A549 (cell line): Measurements from ENCODE around the gene IZUMO4. TPM values are rescaled to one million over a fixed set of nuclear protein-coding genes. Genes with fewer than 3 reads are reported as not detected.

Experiments used
- ATAC-seq, 2 experiments: fragments of 200-7000 bp in 1 of 2; fragments of >200 bp in 1 of 2; cut with Nextera tagmentation in 1 of 2; cut with Tn5 transposase in 1 of 2; 3 replicates each; pipeline versions ENCODE4 v1.8.0 to v1.9.1; 2018 to 2020; ENCODE audit warnings: mild to moderate bottlenecking in 1 of 2, moderate library complexity in 1 of 2
- CTCF ChIA-PET: fragments of 300-600 bp; sonication (Branson Sonifier 250); formaldehyde crosslinking; extraction: SDS; loops from one replicate; lab custom pipeline; 2021; ENCODE audit warnings: antibody characterized with exemption, inconsistent platforms; lab: Yijun Ruan, JAX
- POLR2A ChIA-PET: fragments of 350-600 bp; formaldehyde crosslinking; extraction: SDS; loops from one replicate; lab custom pipeline; 2021; ENCODE audit warnings: antibody characterized with exemption, inconsistent platforms; lab: Yijun Ruan, JAX
- DNase-seq, 2 experiments: peaks; one replicate each; pipeline versions ENCODE4 v3.0.0 to v3.0.0-alpha.2; 2011 to 2016; ENCODE audit warnings: low read depth in 1 of 2, low spot score in 1 of 2
- FAIRE-seq: peaks from 2 replicates; lab custom pipeline; 2011; peaks lifted over from hg19 to GRCh38; lab: Jason Lieb, UNC
- H3K27ac ChIP-seq, 2 experiments: fragments of >200 bp; sonication (Bioruptor Twin); formaldehyde crosslinking; 3 replicates each; pipeline ENCODE4 v1.5.1; 2016 to 2017
- H3K4me1 ChIP-seq: fragments of >200 bp; sonication (Bioruptor Twin); formaldehyde crosslinking; 3 replicates; pipeline ENCODE4 v1.6.1; 2016
- H3K4me2 ChIP-seq: fragments of >200 bp; sonication (Bioruptor Twin); formaldehyde crosslinking; 3 replicates; pipeline ENCODE4 v1.6.1; 2016
- H3K4me3 ChIP-seq: fragments of >200 bp; sonication (Bioruptor Twin); formaldehyde crosslinking; 3 replicates; pipeline ENCODE4 v1.5.1; 2016
- H3K9me3 ChIP-seq: fragments of >200 bp; sonication (Bioruptor Twin); formaldehyde crosslinking; 3 replicates; pipeline ENCODE4 v1.6.1; 2016
- CBX2 ChIP-seq: fragments of 200-600 bp; sonication (generic); IDR thresholded peaks from 2 replicates; pipeline ENCODE4 v1.6.1; 2016; ENCODE audit warnings: low read depth, mild to moderate bottlenecking, borderline replicate concordance
- CBX8 ChIP-seq: fragments of 200-600 bp; sonication (generic); IDR thresholded peaks from 2 replicates; pipeline ENCODE4 v1.6.1; 2016
- CEBPB ChIP-seq, 2 experiments: fragments of >200 bp in 1 of 2; sonication (Bioruptor Twin) in 1 of 2; formaldehyde crosslinking in 1 of 2; IDR thresholded peaks; 2 replicates each; pipeline ENCODE4 v1.6.1; 2012 to 2016
- CHD2 ChIP-seq: fragments of 150-350 bp; IDR thresholded peaks from 2 replicates; pipeline ENCODE4 v1.6.1; 2014; ENCODE audit warnings: low read length; ENCODE audit not compliant: partially characterized antibody
- EHF ChIP-seq: fragments of 250-450 bp; sonication (Bioruptor Pico); IDR thresholded peaks from 2 replicates; pipeline ENCODE4 v1.5.0; 2020; ENCODE audit warnings: mild to moderate bottlenecking
- EHMT2 ChIP-seq: fragments of 200-600 bp; sonication (generic); IDR thresholded peaks from 2 replicates; pipeline ENCODE4 v1.6.1; 2016; ENCODE audit warnings: antibody characterized with exemption, low read depth, mild to moderate bottlenecking, moderate library complexity
- EP300 ChIP-seq, 2 experiments: fragments of >200 bp; sonication (Bioruptor Twin); formaldehyde crosslinking; IDR thresholded peaks; 2 replicates in 1 of 2; 3 replicates in 1 of 2; pipeline ENCODE4 v1.6.1; 2016 to 2017
- ESRRA ChIP-seq: fragments of 150-350 bp; IDR thresholded peaks from 2 replicates; pipeline ENCODE4 v1.6.1; 2014; ENCODE audit warnings: mild to moderate bottlenecking, low read length, borderline replicate concordance
- FOSB ChIP-seq: fragments of 250-450 bp; sonication (Bioruptor Pico); IDR thresholded peaks from 2 replicates; pipeline ENCODE4 v1.5.0; 2020; ENCODE audit warnings: mild to moderate bottlenecking, moderate library complexity
- FOSL2 ChIP-seq, 2 experiments: fragments of 450-650 bp in 1 of 2; fragments of >200 bp in 1 of 2; sonication (Bioruptor Twin) in 1 of 2; formaldehyde crosslinking; IDR thresholded peaks; 2 replicates each; pipeline versions ENCODE4 v1.5.0 to v1.6.1; 2016 to 2020; ENCODE audit warnings: mild to moderate bottlenecking in 1 of 2, moderate library complexity in 1 of 2
- FOXS1 ChIP-seq: fragments of 250-450 bp; sonication (Bioruptor Pico); IDR thresholded peaks from 2 replicates; pipeline ENCODE4 v1.5.0; 2020; ENCODE audit warnings: mild to moderate bottlenecking, moderate library complexity
- HDAC2 ChIP-seq: fragments of 200-600 bp; sonication (generic); IDR thresholded peaks from 2 replicates; pipeline ENCODE4 v1.6.1; 2016
- HOXA7 ChIP-seq: fragments of 250-450 bp; sonication (Bioruptor Pico); IDR thresholded peaks from 2 replicates; pipeline ENCODE4 v1.5.0; 2020; ENCODE audit warnings: mild to moderate bottlenecking, moderate library complexity
- HOXB13 ChIP-seq: fragments of 250-450 bp; sonication (Bioruptor Pico); IDR thresholded peaks from 2 replicates; pipeline ENCODE4 v1.5.0; 2020; ENCODE audit warnings: low read depth, mild to moderate bottlenecking, moderate library complexity
- KDM1A ChIP-seq: fragments of 200-600 bp; sonication (generic); IDR thresholded peaks from 2 replicates; pipeline ENCODE4 v1.6.1; 2016; ENCODE audit warnings: low read depth, mild to moderate bottlenecking
- KDM5A ChIP-seq: fragments of 200-600 bp; sonication (generic); IDR thresholded peaks from 2 replicates; pipeline ENCODE4 v1.6.1; 2016; ENCODE audit warnings: antibody characterized with exemption, mild to moderate bottlenecking
- MAFK ChIP-seq: fragments of 450-650 bp; IDR thresholded peaks from 2 replicates; pipeline ENCODE4 v1.6.1; 2014; ENCODE audit not compliant: partially characterized antibody
- MAZ ChIP-seq: fragments of 150-350 bp; IDR thresholded peaks from 2 replicates; pipeline ENCODE4 v1.6.1; 2014; ENCODE audit warnings: antibody characterized with exemption, low read depth, low read length, borderline replicate concordance
- NFE2L2 ChIP-seq: fragments of 150-350 bp; conservative IDR thresholded peaks from 2 replicates; pipeline ENCODE4 v1.6.1; 2014; ENCODE audit warnings: low read length
- NPAS2 ChIP-seq: fragments of 250-450 bp; sonication (Bioruptor Pico); IDR thresholded peaks from 2 replicates; pipeline ENCODE4 v1.8.0; 2022; ENCODE audit warnings: mild to moderate bottlenecking, moderate library complexity, borderline replicate concordance
- PHF8 ChIP-seq: fragments of 200-600 bp; sonication (generic); IDR thresholded peaks from 2 replicates; pipeline ENCODE4 v1.6.1; 2016; ENCODE audit warnings: low read depth, mild to moderate bottlenecking, antibody characterized with exemption, moderate library complexity, borderline replicate concordance
- POLR2AphosphoS2 ChIP-seq: conservative IDR thresholded peaks from 2 replicates; pipeline ENCODE4 v1.6.1; 2012; ENCODE audit warnings: low read length, improper control_type of control experiment, inconsistent platforms
- RARB ChIP-seq: fragments of 250-450 bp; sonication (Bioruptor Pico); IDR thresholded peaks from 2 replicates; pipeline ENCODE4 v1.8.0; 2021; ENCODE audit warnings: mild to moderate bottlenecking, moderate library complexity
- RCOR1 ChIP-seq: fragments of 150-350 bp; IDR thresholded peaks from 2 replicates; pipeline ENCODE4 v1.6.1; 2014; ENCODE audit warnings: antibody characterized with exemption, low read length, low read depth
- RFX5 ChIP-seq: fragments of 450-650 bp; IDR thresholded peaks from 2 replicates; pipeline ENCODE4 v1.7.1; 2014; ENCODE audit warnings: antibody characterized with exemption, mild to moderate bottlenecking, moderate library complexity
- RNF2 ChIP-seq: fragments of 200-600 bp; sonication (generic); IDR thresholded peaks from 2 replicates; pipeline ENCODE4 v1.6.1; 2016; ENCODE audit warnings: low read depth, mild to moderate bottlenecking, antibody characterized with exemption, moderate library complexity, borderline replicate concordance
- SMC3 ChIP-seq: fragments of >200 bp; sonication (Bioruptor Twin); formaldehyde crosslinking; IDR thresholded peaks from 3 replicates; pipeline ENCODE4 v1.6.1; 2018; ENCODE audit warnings: inconsistent platforms
- SREBF2 ChIP-seq: fragments of 450-650 bp; IDR thresholded peaks from 2 replicates; pipeline ENCODE4 v1.6.1; 2014; ENCODE audit warnings: mild to moderate bottlenecking, moderate library complexity
- TP53 ChIP-seq: fragments of 250-450 bp; sonication (Bioruptor Pico); IDR thresholded peaks from 2 replicates; pipeline ENCODE4 v1.5.0; 2021; ENCODE audit warnings: mild to moderate bottlenecking, moderate library complexity
- ZNF302 ChIP-seq: fragments of 250-450 bp; sonication (Bioruptor Pico); IDR thresholded peaks from 2 replicates; pipeline ENCODE4 v1.9.0; 2021; ENCODE audit warnings: inconsistent platforms, mild to moderate bottlenecking, moderate library complexity
- ZSCAN20 ChIP-seq: fragments of 250-450 bp; sonication (Bioruptor Pico); IDR thresholded peaks from 2 replicates; pipeline ENCODE4 v1.8.0; 2022; ENCODE audit warnings: mild to moderate bottlenecking, moderate library complexity
- WGBS: methylation state at CpG from one replicate; pipeline ENCODE4 v1.1.6; 2017; ENCODE audit errors: missing lambda C conversion rate; 5-methylcytosine and 5-hydroxymethylcytosine counted together
- polyA plus RNA-seq, 4 experiments: library from polyadenylated mRNA; depleted of rRNA in 3 of 4; stranded (reverse); fragments of >200 nt; fragmentation: RNase III in 1 of 4; extraction: RNeasy Plus Mini Kit Qiagen cat#74134 plus additional on column Dnase treatment in 1 of 4; gene quantifications; 2 replicates in 3 of 4; 3 replicates in 1 of 4; pipeline ENCODE4 v1.2.3, GENCODE V29; 2011 to 2017
- TF ChIP-seq, protein P1 (sequence below): fragments of 450-650 bp; IDR thresholded peaks from 2 replicates; pipeline ENCODE4 v1.6.1; 2014; ENCODE audit warnings: antibody characterized with exemption
- TF ChIP-seq, protein P2 (sequence below): fragments of >200 bp; sonication (Bioruptor Twin); formaldehyde crosslinking; IDR thresholded peaks from 3 replicates; pipeline ENCODE4 v1.5.1; 2016
- TF ChIP-seq, protein P3 (sequence below): fragments of 150-350 bp; IDR thresholded peaks from 2 replicates; pipeline ENCODE4 v1.6.1; 2014; ENCODE audit warnings: low read depth, mild to moderate bottlenecking, low read length
- TF ChIP-seq, protein P4 (sequence below): fragments of 250-450 bp; sonication (Bioruptor Pico); IDR thresholded peaks from 2 replicates; pipeline ENCODE4 v1.5.0; 2020; ENCODE audit warnings: low read depth, mild to moderate bottlenecking, moderate library complexity
- TF ChIP-seq, protein P5 (sequence below): IDR thresholded peaks from 2 replicates; pipeline ENCODE4 v1.6.1; 2012
- TF ChIP-seq, protein P6 (sequence below): fragments of >200 bp; sonication (Bioruptor Twin); formaldehyde crosslinking; IDR thresholded peaks from 2 replicates; pipeline ENCODE4 v1.6.1; 2016

IZUMO4 gene
- polyA plus RNA-seq, 2 of the 4 experiments (the other 2 are of a cell fraction) = 0.36 to 1.0 TPM

DNA sequence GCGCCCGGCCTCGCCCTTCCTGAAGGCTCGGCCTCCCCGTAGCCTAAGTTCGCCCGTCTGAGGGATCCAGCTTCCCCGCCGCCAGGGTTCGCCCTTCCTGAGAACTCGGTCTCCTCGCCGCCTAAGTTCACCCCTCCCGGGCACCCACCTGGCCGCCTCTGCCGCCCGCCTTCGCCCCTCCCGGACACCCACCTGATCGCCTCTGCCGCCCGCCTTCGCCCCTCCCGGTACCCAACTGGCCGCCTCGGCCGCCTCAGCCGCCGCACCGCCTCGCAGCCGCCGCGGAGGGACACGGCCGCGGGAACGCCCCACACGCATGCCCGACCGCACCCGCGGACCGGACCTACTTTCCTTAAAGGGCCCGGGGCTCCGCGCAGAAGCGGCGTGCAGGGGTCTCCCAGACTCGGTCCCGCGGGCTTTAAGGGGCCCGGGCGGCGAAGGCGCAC, 658 bp upstream of the IZUMO4 start, which contains the start of gene MOB3A:
Gene MOB3A (minus strand): TSS at position 293 of the 446 bp plus-strand sequence. CDS start 17,766 bp downstream, outside the sequence.
- peaks cover 14% of the 10 kb centered on the region; the same call in 1 of the 3 replicates for H3K4me1 ChIP-seq
- ChIA-PET CTCF (interaction anchor here (1.4 to 1.5 kb wide), 2 partner anchors 9 to 16 kb away, joined by 4 to 5 read pairs; no protein-coding TSS in a partner anchor), POLR2A (interaction anchor here (0.5 kb wide), 1 partner anchor 72 kb away, joined by 3 read pairs; no protein-coding TSS in a partner anchor)
- ATAC-seq (peak; percentile 60 to 62), FAIRE-seq (no peak), DNase-seq (peak; percentile 68 to 95)
- H3K27ac ChIP-seq = peak within 1 kb of the TSS; percentile 97
- H3K9me3 ChIP-seq = no peaks in the 10 kb centered on the region
- 10% methylated on average over 2 of the region's 56 CpGs for WGBS
- H3K4me2 ChIP-seq = peak within 1 kb of the TSS; percentile 80
- H3K4me3 ChIP-seq = peak within 1 kb of the TSS; percentile 69
- TF ChIP-seq RCOR1 = no peak
- no peak for TF ChIP-seq POLR2AphosphoS2
- peak; percentile 49; the same call in 2 of the 3 replicates for TF ChIP-seq SMC3
- no peak for TF ChIP-seq CBX2
- TF ChIP-seq, protein P1, sequence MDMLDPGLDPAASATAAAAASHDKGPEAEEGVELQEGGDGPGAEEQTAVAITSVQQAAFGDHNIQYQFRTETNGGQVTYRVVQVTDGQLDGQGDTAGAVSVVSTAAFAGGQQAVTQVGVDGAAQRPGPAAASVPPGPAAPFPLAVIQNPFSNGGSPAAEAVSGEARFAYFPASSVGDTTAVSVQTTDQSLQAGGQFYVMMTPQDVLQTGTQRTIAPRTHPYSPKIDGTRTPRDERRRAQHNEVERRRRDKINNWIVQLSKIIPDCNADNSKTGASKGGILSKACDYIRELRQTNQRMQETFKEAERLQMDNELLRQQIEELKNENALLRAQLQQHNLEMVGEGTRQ = no peak
- 0 out of 2 replicates have a peak, but pooled peaks have one; percentile 37 for TF ChIP-seq HOXB13 (CRISPR knock-in tag)
- TF ChIP-seq KDM1A = no peak
- TF ChIP-seq NFE2L2 = no peak
- no peak for TF ChIP-seq MAZ
- TF ChIP-seq CEBPB (IDR thresholded peaks at IDR 0.05) = no peak; a peak in 1 of 4 replicates
- TF ChIP-seq CHD2 = peak; percentile 63
- no peak for TF ChIP-seq HDAC2
- TF ChIP-seq ZSCAN20 (CRISPR knock-in tag) = no peak
- TF ChIP-seq ZNF302 (CRISPR knock-in tag) = no peak
- no peak for TF ChIP-seq EP300 (IDR thresholded peaks at IDR 0.05)
- no peak for TF ChIP-seq MAFK
- TF ChIP-seq SREBF2 = no peak
- no peak for TF ChIP-seq EHMT2
- TF ChIP-seq EHF = no peak
- no peak for TF ChIP-seq ESRRA
- TF ChIP-seq RARB (CRISPR knock-in tag) = no peak
- TF ChIP-seq, protein P2, sequence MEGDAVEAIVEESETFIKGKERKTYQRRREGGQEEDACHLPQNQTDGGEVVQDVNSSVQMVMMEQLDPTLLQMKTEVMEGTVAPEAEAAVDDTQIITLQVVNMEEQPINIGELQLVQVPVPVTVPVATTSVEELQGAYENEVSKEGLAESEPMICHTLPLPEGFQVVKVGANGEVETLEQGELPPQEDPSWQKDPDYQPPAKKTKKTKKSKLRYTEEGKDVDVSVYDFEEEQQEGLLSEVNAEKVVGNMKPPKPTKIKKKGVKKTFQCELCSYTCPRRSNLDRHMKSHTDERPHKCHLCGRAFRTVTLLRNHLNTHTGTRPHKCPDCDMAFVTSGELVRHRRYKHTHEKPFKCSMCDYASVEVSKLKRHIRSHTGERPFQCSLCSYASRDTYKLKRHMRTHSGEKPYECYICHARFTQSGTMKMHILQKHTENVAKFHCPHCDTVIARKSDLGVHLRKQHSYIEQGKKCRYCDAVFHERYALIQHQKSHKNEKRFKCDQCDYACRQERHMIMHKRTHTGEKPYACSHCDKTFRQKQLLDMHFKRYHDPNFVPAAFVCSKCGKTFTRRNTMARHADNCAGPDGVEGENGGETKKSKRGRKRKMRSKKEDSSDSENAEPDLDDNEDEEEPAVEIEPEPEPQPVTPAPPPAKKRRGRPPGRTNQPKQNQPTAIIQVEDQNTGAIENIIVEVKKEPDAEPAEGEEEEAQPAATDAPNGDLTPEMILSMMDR = peak; percentile 39; the same call in 2 of the 3 replicates
- no peak for TF ChIP-seq TP53
- TF ChIP-seq PHF8 = peak; percentile 64; the same call in 1 of the 2 replicates
- TF ChIP-seq RNF2 = no peak
- TF ChIP-seq CBX8 = no peak
- TF ChIP-seq FOXS1 (CRISPR knock-in tag) = no peak
- TF ChIP-seq, protein P3, sequence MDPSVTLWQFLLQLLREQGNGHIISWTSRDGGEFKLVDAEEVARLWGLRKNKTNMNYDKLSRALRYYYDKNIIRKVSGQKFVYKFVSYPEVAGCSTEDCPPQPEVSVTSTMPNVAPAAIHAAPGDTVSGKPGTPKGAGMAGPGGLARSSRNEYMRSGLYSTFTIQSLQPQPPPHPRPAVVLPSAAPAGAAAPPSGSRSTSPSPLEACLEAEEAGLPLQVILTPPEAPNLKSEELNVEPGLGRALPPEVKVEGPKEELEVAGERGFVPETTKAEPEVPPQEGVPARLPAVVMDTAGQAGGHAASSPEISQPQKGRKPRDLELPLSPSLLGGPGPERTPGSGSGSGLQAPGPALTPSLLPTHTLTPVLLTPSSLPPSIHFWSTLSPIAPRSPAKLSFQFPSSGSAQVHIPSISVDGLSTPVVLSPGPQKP = no peak
- TF ChIP-seq, protein P4, sequence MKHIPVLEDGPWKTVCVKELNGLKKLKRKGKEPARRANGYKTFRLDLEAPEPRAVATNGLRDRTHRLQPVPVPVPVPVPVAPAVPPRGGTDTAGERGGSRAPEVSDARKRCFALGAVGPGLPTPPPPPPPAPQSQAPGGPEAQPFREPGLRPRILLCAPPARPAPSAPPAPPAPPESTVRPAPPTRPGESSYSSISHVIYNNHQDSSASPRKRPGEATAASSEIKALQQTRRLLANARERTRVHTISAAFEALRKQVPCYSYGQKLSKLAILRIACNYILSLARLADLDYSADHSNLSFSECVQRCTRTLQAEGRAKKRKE (CRISPR knock-in tag) = no peak
- no peak for TF ChIP-seq FOSL2 (IDR thresholded peaks at IDR 0.05)
- TF ChIP-seq FOSL2 (CRISPR knock-in tag; IDR thresholded peaks at IDR 0.05) = peak; percentile 35; the same call in 1 of the 2 replicates
- TF ChIP-seq, protein P5, sequence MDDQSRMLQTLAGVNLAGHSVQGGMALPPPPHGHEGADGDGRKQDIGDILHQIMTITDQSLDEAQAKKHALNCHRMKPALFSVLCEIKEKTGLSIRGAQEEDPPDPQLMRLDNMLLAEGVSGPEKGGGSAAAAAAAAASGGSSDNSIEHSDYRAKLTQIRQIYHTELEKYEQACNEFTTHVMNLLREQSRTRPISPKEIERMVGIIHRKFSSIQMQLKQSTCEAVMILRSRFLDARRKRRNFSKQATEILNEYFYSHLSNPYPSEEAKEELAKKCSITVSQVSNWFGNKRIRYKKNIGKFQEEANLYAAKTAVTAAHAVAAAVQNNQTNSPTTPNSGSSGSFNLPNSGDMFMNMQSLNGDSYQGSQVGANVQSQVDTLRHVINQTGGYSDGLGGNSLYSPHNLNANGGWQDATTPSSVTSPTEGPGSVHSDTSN = peak; percentile 94
- TF ChIP-seq, protein P6, sequence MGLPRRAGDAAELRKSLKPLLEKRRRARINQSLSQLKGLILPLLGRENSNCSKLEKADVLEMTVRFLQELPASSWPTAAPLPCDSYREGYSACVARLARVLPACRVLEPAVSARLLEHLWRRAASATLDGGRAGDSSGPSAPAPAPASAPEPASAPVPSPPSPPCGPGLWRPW = no peak
- TF ChIP-seq FOSB = no peak
- TF ChIP-seq HOXA7 (CRISPR knock-in tag) = no peak
- no peak for TF ChIP-seq RFX5
- TF ChIP-seq NPAS2 (CRISPR knock-in tag) = no peak
- TF ChIP-seq KDM5A = no peak
